ENCODE results near the gene OSBPL10.

DNA sequence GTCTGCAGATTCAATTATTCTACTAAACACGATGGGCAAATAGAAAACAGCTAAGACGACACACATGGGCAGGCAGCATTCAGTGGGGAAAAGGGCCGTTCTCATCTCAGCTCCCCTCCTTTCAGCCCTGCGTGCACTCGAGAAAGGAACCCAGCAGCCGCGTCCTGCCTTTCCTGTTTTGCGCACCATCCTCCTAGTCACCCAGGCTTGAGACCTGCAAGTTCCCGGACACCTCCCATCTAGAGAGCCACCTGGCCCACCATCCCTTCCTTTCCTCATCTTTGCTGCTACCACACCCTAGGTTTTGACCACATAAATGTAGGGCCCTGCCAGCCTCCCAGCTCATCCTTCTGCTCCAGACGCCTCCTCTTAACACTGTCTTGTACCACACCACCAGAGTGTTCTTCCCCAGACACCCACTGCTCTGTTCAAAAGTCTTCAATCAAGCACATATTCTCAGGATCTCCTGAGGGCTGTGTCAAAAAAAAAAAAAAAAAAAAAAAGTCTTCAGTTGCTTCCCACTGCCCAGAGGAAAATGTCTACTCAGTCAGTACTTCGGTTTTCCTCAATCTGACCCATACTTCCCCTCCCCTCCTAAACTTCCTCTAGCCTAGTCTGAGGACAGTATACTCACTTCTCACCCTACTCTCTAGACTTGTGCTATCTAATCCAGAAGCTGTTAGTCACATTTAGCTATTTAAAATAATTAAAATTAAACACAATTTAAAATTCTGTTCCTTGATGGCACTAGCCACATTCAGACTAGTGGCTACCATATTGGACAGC lies 266.4 kb downstream of the OSBPL10 start:
- TF ChIP-seq, protein P1, sequence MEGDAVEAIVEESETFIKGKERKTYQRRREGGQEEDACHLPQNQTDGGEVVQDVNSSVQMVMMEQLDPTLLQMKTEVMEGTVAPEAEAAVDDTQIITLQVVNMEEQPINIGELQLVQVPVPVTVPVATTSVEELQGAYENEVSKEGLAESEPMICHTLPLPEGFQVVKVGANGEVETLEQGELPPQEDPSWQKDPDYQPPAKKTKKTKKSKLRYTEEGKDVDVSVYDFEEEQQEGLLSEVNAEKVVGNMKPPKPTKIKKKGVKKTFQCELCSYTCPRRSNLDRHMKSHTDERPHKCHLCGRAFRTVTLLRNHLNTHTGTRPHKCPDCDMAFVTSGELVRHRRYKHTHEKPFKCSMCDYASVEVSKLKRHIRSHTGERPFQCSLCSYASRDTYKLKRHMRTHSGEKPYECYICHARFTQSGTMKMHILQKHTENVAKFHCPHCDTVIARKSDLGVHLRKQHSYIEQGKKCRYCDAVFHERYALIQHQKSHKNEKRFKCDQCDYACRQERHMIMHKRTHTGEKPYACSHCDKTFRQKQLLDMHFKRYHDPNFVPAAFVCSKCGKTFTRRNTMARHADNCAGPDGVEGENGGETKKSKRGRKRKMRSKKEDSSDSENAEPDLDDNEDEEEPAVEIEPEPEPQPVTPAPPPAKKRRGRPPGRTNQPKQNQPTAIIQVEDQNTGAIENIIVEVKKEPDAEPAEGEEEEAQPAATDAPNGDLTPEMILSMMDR (IDR thresholded peaks at IDR 0.05), result no peak
- TF ChIP-seq POLR2A (IDR thresholded peaks at IDR 0.05), result no peak

Data from lower leg skin (tissue), 3 donors.